GM19193 (cell line): ENCODE results near the gene IGFBP4.

ENCODE experiments used
- POLR2A ChIP-seq: IDR thresholded peaks from 4 replicates; pipeline ENCODE4 v1.6.1; 2011; ENCODE audit not compliant: insufficient read depth, insufficient read length; ENCODE audit errors: extremely low read depth

The IGFBP4 gene

GRCh38 chr17:40443196-40443987 is at the start of gene IGFBP4:
IGFBP4 (plus strand) TSS chr17:40443450; CDS start chr17:40443736, 286 bp downstream.
- TF ChIP-seq POLR2A: no peak

GRCh38 chr17:40399185-40399584 is 44.1 kb upstream of the IGFBP4 start:
- TF ChIP-seq POLR2A: no peak

GRCh38 chr17:40402668-40403067 is 40.6 kb upstream of the IGFBP4 start:
- TF ChIP-seq POLR2A: no peak

GRCh38 chr17:40404003-40404402 is 39.2 kb upstream of the IGFBP4 start:
- TF ChIP-seq POLR2A: no peak

DNA sequence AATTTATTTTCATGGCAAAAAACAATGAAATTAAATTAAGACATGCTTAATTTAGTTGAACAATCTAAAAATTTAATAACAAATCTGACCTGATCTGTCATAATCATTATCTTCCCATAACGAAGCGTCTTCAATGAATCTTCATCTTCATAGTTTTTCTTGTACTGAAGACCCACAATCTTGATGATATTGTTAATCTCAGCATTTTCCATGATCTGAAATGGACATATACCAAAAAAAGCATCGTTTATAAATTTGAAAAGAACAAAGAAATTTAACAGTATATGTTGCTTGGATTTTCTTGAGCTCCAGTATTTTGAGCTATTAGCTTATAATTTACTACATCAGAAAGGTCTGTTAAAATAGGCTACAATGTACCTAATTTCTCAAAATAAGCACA is 35.8 kb upstream of the IGFBP4 start:
- no peak for TF ChIP-seq POLR2A

- TF ChIP-seq POLR2A: no peak
These were observed 33.2 kb upstream of the IGFBP4 start for GRCh38 chr17:40410082-40410481.

DNA sequence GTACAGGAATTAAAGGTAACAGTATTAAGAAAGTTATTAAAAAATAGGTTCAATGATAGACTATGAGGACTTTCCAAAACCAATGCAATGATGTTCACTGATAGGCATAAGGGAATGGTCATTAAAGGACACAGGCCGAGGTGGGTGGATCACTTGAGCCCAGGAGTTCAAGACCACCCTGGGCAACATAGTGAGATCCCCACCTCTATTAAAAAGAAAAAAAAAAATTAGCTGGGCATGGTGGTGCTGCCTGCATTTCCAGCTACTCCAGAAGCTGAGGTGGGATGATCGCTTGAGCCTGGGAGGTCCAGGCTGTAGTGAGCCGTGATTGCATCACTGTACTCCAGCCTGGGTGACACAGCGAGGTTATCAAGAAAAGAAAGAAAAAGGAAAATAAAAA is 31.4 kb upstream of the IGFBP4 start:
- TF ChIP-seq POLR2A: no peak

DNA sequence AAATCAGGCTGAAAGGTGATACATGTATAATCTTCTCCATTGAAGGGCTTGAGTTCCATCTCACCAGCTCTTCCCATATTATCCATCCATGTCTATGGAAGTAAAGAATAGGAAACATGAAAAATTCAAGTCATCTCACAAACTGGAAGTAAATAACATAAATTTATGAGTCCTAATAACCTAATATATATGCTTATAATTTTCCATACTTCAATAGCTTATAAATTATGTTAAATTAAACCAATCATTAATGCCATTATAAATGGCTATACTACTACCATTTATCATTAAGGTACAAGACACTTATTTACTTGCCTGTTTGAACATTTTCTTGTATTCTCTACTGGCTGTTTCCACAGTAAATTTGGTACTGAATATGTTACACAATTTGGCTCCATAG is 30.4 kb upstream of the IGFBP4 start:
- no peak for TF ChIP-seq POLR2A

DNA sequence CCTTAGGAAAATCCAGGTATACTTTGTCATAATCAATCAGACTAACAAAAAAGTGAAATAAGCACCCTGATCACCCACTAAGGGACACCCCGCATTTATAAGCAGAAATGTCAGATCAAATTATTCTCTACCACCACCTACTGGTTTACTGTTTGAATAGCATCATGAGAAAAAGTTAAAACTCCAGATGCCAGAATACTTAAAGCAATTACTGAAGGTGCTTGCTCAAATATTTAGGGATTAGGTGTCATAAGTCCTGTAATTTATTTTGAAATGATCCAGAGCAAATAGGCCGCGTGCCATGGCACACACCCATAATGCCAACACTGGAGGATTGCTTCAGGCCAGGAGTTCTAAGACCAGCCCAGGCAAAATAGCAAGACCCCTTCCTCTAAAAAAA is 27.9 kb upstream of the IGFBP4 start:
- TF ChIP-seq POLR2A: no peak

DNA sequence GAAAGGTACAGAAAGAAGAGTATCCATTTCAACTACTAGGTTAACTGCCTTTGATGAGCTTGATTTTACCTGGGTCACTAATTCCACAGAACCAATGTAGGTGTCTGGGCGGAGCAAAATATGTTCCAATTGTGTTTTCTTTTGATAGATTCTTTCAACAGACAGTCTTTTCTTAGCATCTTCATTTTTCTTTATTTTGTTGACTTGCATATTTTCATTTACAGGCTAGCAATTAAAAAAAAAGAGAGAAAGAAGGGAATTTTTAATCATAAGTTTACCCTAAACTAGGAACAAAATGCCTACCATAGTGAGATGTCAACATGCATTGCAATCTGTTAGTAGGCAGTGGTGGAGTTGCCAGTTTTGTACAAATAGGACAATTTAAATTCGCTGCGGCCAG is 26.6 kb upstream of the IGFBP4 start:
- no peak for TF ChIP-seq POLR2A

DNA sequence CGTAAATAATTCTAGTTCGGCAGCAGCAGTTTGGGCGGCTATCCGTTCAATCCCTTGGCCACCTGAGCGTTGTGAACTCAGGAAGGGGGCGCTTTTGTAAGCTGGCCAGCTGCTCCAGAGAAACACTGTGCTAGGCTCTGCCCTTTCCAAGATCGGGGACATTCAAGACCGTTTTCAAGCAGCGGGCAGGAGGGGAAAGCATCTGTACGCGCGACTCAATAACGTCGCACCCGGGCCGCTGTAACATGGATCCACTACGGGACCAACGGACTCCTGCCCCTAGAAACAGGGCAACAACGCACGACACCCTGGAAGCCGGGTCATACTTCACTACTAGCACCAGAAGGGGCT is 26.0 kb upstream of the IGFBP4 start:
- no peak for TF ChIP-seq POLR2A

- TF ChIP-seq POLR2A: peak; percentile 75
These were observed 25.4 kb upstream of the IGFBP4 start, which contains the start of gene TOP2A for GRCh38 chr17:40417609-40418427. TOP2A (minus strand) TSS chr17:40417896; CDS start chr17:40417791, 105 bp downstream.

- no peak for TF ChIP-seq POLR2A
These were observed 24.9 kb upstream of the IGFBP4 start for GRCh38 chr17:40418428-40418706.

DNA sequence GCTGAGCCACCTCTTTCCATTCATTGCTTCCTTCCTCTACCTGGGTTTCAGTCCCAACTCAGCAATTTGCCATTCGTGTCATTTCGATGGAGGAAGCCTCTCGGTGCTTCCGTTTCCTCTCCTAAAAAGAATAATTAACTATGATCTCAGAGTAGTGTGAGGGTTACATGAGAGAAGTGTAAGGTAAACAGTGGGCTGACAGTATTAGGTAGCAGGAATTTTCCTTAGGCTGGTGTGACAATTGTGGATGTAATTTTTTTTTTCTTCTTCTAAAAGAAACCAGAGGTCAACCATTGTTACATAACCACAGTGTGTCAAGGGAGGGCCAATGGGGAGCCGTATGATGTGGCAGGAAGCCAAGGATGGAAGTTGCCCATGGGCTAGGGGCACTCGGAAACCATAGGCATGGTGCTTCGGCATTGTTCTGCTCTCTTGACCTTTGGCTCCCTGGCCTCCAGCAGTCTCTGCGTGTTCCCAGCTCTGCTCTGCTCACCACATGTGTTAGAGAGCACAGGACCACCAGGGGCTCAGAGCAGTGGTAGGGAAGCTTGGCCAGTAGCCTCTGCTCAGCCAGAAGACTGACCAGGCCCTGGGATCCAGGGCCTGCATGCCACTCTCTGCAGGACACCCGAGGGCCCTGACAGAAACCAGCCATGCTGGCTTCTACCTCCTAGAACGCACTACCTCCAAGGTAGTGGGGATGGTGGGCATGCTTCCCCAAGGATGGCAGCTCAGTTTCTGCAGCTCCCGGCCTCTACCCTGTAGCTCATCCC is 23.5 kb upstream of the IGFBP4 start:
- no peak for TF ChIP-seq POLR2A

GRCh38 chr17:40422990-40423633 is 20.1 kb upstream of the IGFBP4 start:
- TF ChIP-seq POLR2A: no peak
